Measurements from ENCODE around the gene ARHGEF17.

DNA sequence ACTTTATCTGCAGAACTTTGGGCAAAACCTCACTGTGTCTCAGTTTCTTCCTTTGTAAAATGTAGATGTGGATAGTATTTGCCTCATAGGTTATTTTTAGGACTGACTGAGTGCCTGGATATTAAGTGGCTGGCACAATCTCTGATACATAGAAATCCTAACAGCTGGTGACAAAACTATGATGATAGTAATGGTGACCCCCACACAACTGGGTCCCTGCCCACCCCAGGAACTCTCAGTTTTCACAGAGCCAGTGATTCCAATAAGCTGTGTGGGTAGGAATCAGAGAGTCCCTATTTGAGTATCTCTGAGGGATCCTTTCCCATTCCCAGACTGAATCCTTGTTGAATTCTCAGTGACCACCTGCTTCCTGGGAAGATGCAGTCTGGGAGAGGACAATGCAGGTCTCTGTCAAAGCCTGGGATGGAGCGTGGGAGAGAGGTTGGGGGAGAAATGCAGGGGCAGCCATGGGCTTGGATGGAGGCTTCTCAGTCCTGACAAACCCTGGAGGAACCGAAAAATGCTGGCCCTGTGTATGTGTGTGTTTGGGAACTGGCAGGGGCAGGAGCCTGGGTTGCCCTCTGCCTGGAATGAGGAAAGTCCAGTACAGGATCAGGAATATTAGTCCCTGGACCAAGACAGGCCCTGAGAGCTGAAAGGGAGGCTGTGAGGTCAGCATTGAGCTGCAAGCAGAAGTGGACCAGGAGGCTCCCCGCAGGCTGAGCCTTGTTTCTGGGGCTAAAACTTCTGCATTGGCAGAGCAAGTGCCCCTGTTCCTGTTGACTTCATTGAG is 42.0 kb upstream of the ARHGEF17 start:
- TF ChIP-seq CTCF (IDR thresholded peaks at IDR 0.05; ENCODE audit: low read length) (no peak), EZH2 (optimal IDR thresholded peaks at IDR 0.05; ENCODE audit: low read depth, low read length) (no peak), EZH2phosphoT487 (IDR thresholded peaks at IDR 0.05; ENCODE audit: low read length) (no peak)

Data from MM.1S (cell line).